GM18873 (cell line): Measurements from ENCODE around the gene TCF4.

Source experiments
- ATAC-seq: cut with Tn5 transposase; IDR thresholded peaks from one replicate; pipeline ENCODE4 v1.9.1; 2021; ENCODE audit warnings: mild to moderate bottlenecking, moderate library complexity, moderate number of reproducible peaks; ENCODE audit not compliant: unreplicated experiment, low FRiP score

Gene TCF4

GRCh38 chr18:55419132-55419946 is 168.7 kb downstream of the TCF4 start:
- ATAC-seq: no peak

GRCh38 chr18:55418439-55418838 is 169.6 kb downstream of the TCF4 start:
- no peak for ATAC-seq

DNA sequence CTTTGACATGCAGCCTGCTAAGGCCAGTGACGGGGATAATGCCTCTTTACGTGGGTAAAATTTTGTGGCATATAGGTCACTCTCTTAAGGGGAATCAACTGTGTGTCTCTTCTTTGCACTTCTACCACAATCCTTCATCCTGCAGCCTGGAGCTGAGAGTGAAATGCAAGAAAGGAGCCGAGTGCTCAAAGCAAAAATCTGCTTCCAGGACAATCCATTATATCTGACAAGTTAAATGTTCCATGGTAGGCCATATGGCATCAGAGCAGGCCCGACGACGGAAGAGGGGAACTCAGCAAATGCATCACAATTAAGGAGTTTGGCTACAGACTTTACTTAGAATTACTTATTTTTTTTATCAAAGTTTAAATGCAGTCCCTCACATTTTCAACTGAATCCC is 171.2 kb downstream of the TCF4 start:
- no peak for ATAC-seq

DNA sequence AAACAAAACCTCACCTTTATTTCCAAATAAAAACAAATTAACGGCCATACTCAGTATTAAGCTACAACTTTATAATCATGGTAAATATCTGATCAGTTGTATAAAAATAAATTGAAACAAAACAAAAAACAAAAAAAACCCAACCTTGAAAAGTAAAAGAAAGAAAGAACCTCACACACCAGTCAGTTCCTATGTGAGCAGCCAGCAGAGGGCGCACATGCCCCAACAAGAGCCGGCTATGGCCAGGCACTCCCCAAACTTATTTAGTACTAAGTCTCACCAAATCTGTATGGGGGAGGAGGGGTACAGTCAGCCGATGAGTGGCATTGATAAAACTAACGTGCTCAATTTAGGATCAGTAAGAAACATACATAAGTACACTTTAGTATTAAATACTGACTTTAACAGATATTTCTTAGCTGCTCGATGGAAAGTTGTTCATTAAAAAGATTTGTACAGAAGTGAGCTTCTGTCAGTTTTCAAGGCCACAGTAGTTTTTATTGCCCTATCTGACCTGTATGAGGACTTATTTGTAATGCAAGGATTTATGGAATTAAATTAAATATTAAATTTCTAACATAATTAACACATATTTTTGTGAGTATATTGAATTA is 172.6 kb downstream of the TCF4 start:
- ATAC-seq: peak; percentile 74

GRCh38 chr18:55414475-55414874 is 173.5 kb downstream of the TCF4 start:
- no peak for ATAC-seq

DNA sequence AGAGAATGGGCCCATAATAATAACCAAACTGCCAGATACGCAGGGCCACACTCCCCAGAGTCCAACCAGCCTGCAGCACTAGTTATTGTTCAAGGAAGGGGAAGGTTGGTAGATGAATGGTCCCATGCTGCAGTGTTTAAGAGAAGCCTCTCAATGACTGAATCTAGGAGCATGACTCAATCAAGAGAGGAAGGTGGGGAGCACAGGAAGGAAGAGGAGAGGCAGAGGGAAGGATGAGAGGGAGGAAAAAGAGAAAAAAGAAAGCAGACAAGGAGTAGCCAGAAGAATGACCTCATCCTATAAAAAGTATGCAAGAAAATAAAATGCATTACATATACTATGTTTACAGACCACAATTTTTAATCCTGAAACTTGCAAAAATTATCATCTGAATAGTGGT is 174.5 kb downstream of the TCF4 start:
- ATAC-seq: no peak

DNA sequence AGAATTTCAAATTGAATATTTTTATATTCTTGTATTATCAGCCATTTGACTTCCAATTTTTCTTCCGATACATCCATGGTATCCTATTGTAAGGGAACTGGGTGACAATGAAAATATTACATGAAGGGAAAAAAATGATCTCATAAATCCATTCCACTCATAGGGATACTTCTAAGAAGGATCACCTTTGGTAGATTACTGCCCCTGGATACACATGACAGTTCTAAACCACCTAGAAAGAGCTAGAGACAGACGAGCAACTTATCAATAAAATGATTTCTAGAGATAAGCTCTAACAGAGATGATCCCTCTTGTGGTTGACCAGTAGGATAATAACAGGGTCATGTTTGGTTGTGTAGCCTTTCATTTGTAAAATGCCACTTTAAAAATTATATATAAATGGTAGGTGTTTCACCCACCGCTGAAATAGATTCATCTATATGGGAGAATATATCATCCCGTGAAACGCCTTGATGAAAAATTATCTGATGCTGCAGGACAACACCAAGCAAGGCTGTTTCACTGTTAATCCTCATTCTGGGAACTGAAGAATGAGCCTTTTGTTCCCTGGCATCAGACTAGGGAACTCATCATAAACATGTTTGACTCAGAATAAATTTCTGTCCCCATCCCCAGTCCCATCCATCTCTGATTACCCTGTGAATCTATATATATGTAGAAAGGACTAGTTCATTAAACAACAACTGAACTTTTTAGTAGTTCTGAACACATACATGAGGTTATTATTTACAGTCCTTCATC is 180.0 kb downstream of the TCF4 start:
- ATAC-seq: no peak

DNA sequence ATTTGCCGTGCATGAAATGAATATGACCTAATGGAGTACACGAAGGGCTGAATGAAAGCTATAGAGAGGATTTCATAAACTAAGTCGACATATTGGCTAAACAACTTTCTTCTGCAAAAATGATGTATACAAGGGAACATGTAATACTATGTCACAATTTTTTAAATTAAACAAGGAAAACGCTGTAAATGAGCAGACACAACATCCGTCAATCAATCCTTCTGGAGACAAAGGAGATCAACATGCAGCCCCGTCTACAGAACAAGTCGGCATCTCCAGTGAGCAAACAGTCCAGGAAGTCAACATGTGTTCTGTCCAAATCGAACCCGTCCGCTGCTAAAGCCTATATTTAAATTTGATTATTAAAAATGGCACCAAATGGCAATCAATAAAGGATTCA is 180.8 kb downstream of the TCF4 start:
- no peak for ATAC-seq

DNA sequence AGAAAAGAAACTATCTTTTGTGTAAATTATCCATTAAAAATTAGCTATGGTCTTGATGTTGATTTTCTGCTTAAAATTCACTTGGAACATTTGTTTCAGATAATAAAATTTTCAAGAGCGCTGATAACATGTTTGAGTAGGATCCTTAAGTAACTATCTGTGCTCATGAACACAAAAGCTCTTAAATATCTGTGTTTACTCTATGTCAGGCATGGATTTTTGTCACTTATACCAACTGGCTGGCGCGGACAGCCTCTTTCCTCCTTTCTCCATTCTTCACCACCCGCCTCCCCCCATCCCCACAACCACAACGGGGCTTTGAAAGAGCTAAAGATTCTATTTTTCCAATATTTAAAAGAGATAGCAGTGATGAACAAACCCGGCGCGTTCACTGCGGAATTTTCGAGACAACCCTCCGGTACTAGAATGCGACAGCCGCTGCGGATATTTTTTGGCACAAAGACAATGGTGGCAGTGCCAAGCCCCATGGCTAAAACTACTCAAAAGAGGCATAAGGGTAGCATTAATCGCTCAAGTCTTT is 181.5 kb downstream of the TCF4 start:
- no peak for ATAC-seq

GRCh38 chr18:55405893-55406406 is 182.0 kb downstream of the TCF4 start:
- ATAC-seq: no peak

DNA sequence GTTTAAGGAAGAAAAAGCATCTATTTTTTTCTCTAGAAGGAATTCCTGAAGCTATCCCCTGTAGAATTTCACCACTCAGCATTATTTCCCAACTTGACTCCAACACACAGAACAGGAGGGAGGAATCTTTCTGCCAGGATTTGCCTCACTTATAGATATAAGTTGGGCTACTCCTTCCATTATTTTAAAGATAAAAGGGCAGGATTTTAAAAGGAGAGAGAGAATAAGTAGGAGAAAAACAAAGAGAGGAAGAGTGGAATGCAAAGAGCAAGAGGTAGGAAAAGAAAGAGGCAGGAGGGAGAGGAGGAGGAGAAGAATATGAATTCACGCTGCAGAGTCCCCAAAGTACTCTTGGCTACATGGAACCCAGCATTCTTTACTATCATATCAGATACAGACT is 182.5 kb downstream of the TCF4 start:
- ATAC-seq: no peak

GRCh38 chr18:55404832-55405465 is 183.0 kb downstream of the TCF4 start:
- no peak for ATAC-seq

DNA sequence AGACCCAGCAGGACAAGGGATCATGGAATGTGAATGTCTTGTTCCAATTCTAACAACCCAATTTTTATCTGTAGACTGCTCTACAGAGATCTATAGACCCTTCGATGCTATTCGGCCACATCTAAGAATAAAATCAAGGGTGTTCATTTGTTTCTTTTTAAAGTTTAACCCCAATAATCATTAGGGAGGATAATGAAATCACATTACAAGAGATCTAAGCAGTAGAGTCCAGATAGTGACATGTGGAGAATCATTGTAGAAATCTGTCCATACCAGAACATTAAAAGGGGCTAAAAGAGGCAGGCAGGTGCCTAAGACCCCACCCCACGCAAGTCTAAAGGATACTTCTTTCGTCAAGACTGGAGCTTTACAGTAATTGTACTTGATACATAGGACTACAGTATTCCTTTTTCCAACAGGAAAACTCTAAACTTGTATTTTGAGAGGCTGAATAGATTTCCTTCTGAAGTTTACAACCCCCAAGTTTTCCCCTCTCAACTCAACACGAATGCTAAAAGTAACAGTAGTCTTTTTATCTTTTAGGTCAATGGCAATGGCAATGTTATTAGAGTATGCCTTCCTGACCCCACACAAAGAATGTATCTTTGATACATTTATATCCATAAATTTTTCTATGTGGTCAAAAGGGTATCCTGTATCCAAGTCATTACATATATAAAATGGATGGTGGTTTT is 183.7 kb downstream of the TCF4 start:
- ATAC-seq: no peak

GRCh38 chr18:55403421-55403949 is 184.5 kb downstream of the TCF4 start:
- no peak for ATAC-seq

- ATAC-seq: no peak
Observed at GRCh38 chr18:55402731-55403405, 185.1 kb downstream of the TCF4 start.

- no peak for ATAC-seq
Observed at GRCh38 chr18:55401638-55402191, 186.3 kb downstream of the TCF4 start.

DNA sequence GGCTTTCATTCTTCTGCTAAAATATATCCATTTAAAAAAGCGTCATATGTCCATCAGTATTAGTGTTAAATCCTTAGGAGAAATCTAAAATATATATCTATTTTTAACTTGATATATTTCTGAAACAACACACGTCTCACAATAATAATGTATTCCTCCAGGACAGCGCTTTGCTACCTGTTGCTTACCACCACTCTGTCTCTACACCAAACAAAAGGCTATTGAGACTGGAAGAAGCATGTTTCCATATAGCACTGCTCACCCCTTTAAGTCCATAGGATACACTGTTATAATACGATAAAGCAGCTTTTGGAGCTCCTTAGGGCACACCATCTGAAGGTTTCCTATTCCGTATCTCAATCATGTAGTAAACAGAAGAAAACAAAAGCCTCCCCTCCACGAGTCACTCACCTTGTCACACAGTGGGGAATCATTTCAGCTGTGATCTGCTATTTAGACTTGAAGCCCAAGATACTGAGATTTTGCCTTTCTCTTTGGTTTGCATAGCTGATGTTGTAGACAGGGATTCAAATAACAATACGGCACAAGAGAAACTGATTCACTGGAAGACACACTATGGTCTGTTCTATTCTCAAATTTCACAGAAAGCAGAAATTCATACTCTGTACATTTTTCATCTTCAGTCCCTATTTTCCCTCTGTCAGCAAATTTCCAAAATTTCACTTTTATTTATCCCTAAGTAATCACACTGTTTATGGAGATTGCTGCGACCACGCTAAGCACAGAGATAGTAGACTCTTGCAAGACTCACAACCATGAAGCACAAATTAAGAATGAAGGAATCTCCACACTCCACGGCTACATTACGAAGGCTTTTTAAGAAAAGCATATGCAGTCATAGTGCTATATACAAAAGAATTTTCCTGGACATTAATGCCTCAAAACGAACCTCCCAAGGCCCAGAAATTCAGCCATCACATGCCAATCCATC is 187.1 kb downstream of the TCF4 start:
- ATAC-seq: no peak

GRCh38 chr18:55400081-55400480 is 187.9 kb downstream of the TCF4 start:
- no peak for ATAC-seq
